Suppressor macrophage (primary cell): ENCODE measurements around the gene MGAT5B.

Experiments
- DNase-seq, 4 experiments: peaks; one replicate each; pipeline ENCODE4 v3.0.0-alpha.2; 2020 to 2022

The MGAT5B gene

GRCh38 chr17:76927982-76928381 lies 59.8 kb downstream of the MGAT5B start:
- DNase-seq: no peak

GRCh38 chr17:76929148-76929547 lies 60.9 kb downstream of the MGAT5B start:
- DNase-seq: no peak

GRCh38 chr17:76929601-76930000 lies 61.4 kb downstream of the MGAT5B start:
- DNase-seq: no peak

GRCh38 chr17:76930107-76930506 lies 61.9 kb downstream of the MGAT5B start:
- no peak for DNase-seq

GRCh38 chr17:76932402-76933333 lies 64.5 kb downstream of the MGAT5B start:
- DNase-seq: no peak

GRCh38 chr17:76934561-76935320 lies 66.5 kb downstream of the MGAT5B start:
- DNase-seq: no peak

GRCh38 chr17:76935331-76935730 lies 67.1 kb downstream of the MGAT5B start:
- no peak for DNase-seq

GRCh38 chr17:76937238-76937637 lies 69.0 kb downstream of the MGAT5B start:
- no peak for DNase-seq

- DNase-seq: no peak
Observed at GRCh38 chr17:76938009-76938408, 69.8 kb downstream of the MGAT5B start.

- DNase-seq: no peak
Observed at GRCh38 chr17:76940295-76940694, 72.1 kb downstream of the MGAT5B start.

GRCh38 chr17:76940738-76941350 lies 72.6 kb downstream of the MGAT5B start:
- no peak for DNase-seq

- no peak for DNase-seq
Observed at GRCh38 chr17:76943202-76943601, 75.0 kb downstream of the MGAT5B start.

- no peak for DNase-seq
Observed at GRCh38 chr17:76943781-76944213, 75.6 kb downstream of the MGAT5B start.

- no peak for DNase-seq
Observed at GRCh38 chr17:76944477-76944876, 76.3 kb downstream of the MGAT5B start.

GRCh38 chr17:76946111-76946771 lies 78.0 kb downstream of the MGAT5B start:
- DNase-seq: no peak

GRCh38 chr17:76946772-76947135 lies 78.5 kb downstream of the MGAT5B start:
- peak in 1 of 4 experiments; percentile 7 for DNase-seq

- DNase-seq: no peak
Observed at GRCh38 chr17:76947309-76947708, 79.1 kb downstream of the MGAT5B start.

GRCh38 chr17:76947771-76948170 lies 79.6 kb downstream of the MGAT5B start:
- no peak for DNase-seq

- DNase-seq: no peak
Observed at GRCh38 chr17:76948301-76948700, 80.1 kb downstream of the MGAT5B start.

GRCh38 chr17:76948726-76949342 lies 80.6 kb downstream of the MGAT5B start:
- no peak for DNase-seq

GRCh38 chr17:76949913-76950695 lies 81.9 kb downstream of the MGAT5B start:
- DNase-seq: no peak
